ENCODE data around the gene PTPRT. TPM values are rescaled to one million over a fixed set of nuclear protein-coding genes. Genes with fewer than 3 reads are reported as not detected.
A peak's percentile ranks its signal among the peaks of the same experiment; 100 is the strongest.
"Not testable (repeated sequence)": the region's sequence is repeated elsewhere in the genome, so short reads cannot be mapped to it uniquely, and the experiment has no call there.

The PTPRT gene
- total and polyA plus RNA-seq, 5 donors, result 0.06 to 0.40 (median 0.20) TPM

- intact Hi-C loops (cut with DNase I); ATAC-seq; H3K27ac ChIP-seq (ENCODE audit: low read length); H3K4me3 ChIP-seq (ENCODE audit: low read length); H3K4me1 ChIP-seq (ENCODE audit: control insufficient read depth, insufficient read depth, low read length); H3K27me3 ChIP-seq (ENCODE audit: control insufficient read depth, insufficient read depth); H3K9me3 ChIP-seq (ENCODE audit: control insufficient read depth, low read length): not testable (repeated sequence)
- peak; percentile 21 to 70 (median 53) for DNase-seq
- 54% methylated on average over 1 of the region's 1 CpG for WGBS
These were observed 25.0 kb downstream of the PTPRT start for GRCh38 chr20:43164736-43165135.

- DNase-seq (no peak), ATAC-seq (no peak)
- WGBS, result 65% methylated on average over 6 of the region's 6 CpGs
- intact Hi-C loops (cut with DNase I), result no loop called here
- Histone ChIP-seq H3K9me3 (ENCODE audit: control insufficient read depth, low read length) (no peaks in the 10 kb centered on the region), H3K27ac (ENCODE audit: low read length) (no peak overlapping the region), H3K27me3 (ENCODE audit: control insufficient read depth, insufficient read depth) (no peaks in the 10 kb centered on the region), H3K4me1 (ENCODE audit: control insufficient read depth, insufficient read depth, low read length) (no peaks in the 10 kb centered on the region), H3K4me3 (ENCODE audit: low read length) (no peak overlapping the region)
These were observed 28.0 kb downstream of the PTPRT start for GRCh38 chr20:43161716-43162115.

DNA sequence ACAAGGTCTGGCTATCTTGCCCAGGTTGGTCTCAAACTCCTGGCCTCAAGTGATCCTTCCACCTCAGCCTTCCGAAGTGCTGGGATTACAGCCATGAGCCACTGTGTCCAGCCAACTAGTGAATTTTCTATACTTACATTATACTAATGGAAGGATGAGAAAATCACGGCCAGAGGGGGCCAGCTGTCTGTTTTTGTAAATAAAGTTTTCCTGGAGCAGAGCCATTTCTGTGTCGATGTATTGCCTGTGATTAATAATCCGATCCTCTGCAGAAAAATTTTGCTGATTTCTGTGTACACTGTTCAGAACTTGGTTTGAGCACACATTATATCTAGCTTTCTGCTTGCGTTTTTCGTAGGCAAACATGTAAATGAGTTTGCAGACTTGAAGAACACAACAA, 28.8 kb downstream of the PTPRT start:
- H3K4me1 ChIP-seq (ENCODE audit: control insufficient read depth, insufficient read depth, low read length), result no peaks in the 10 kb centered on the region
- H3K27ac ChIP-seq (ENCODE audit: low read length), result no peak overlapping the region
- DNase-seq, result no peak
- intact Hi-C loops (cut with DNase I), result no loop called here
- H3K27me3 ChIP-seq (ENCODE audit: control insufficient read depth, insufficient read depth), result no peaks in the 10 kb centered on the region
- H3K4me3 ChIP-seq (ENCODE audit: low read length), result no peak overlapping the region
- no peak for ATAC-seq
- H3K9me3 ChIP-seq (ENCODE audit: control insufficient read depth, low read length), result no peaks in the 10 kb centered on the region
- 62% methylated on average over 6 of the region's 6 CpGs for WGBS

DNA sequence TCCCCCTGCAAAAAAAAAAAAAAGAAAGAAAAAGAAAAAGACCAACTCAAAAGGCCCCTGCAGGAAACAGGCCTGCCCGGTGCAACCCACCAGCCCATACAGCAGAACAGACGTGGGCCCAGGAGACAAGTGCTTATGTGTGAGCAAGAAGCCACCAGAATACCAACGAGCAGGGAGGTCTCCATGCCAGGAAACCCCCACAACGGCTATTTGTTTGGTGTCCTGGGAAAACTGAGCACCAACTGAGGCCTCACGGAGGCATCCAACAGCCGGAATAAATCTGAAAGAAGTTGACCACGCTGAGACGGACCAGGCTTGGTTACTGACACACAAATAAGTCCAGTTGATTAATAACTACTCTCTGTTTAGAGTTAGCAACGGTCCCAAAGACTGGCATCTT, 29.7 kb downstream of the PTPRT start:
- Histone ChIP-seq H3K27ac (ENCODE audit: low read length) (no peak overlapping the region), H3K9me3 (ENCODE audit: control insufficient read depth, low read length) (no peaks in the 10 kb centered on the region), H3K27me3 (ENCODE audit: control insufficient read depth, insufficient read depth) (no peaks in the 10 kb centered on the region), H3K4me1 (ENCODE audit: control insufficient read depth, insufficient read depth, low read length) (no peaks in the 10 kb centered on the region), H3K4me3 (ENCODE audit: low read length) (no peak overlapping the region)
- DNase-seq (no peak), ATAC-seq (no peak)
- 76% methylated on average over 9 of the region's 9 CpGs for WGBS
- intact Hi-C loops (cut with DNase I), result no loop called here

DNA sequence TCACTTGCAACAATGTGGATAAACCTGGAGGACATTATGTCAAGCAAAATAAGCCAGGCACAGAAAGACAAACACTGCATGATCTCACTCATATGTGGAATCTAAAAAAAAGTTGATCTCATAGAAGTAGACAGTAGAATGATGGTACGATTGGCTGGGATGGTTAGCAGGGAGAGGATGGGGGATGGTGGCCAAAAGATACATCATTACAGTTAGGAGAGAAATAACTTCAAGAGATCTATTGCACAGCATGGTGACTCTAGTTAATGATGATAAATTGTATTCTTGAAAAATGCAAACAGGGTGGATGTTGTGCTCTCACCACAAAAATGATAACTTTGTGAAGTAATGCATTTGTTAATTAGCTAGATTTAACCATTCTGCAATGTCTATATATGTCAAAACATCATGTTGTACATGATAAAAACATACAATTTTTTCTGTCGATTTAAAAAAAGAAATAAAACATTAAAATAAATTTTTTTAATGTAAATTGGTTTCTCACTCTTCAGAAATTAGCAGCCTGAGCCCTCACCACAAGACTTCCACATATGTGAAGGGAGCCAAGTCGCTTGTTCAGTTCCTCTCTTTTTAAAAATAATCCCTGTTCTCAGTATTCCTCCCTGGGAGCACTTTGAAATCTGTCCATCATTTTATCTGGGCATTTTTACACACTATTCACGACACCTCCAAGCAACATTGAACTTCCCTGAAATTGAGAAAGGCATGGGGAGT, 34.2 kb downstream of the PTPRT start:
- H3K27me3 ChIP-seq (ENCODE audit: control insufficient read depth, insufficient read depth), result no peaks in the 10 kb centered on the region
- no peaks in the 10 kb centered on the region for H3K9me3 ChIP-seq (ENCODE audit: control insufficient read depth, low read length)
- DNase-seq (no peak), ATAC-seq (no peak)
- no peaks in the 10 kb centered on the region for H3K4me1 ChIP-seq (ENCODE audit: control insufficient read depth, insufficient read depth, low read length)
- no peak overlapping the region for H3K4me3 ChIP-seq (ENCODE audit: low read length)
- H3K27ac ChIP-seq (ENCODE audit: low read length), result no peak overlapping the region
- intact Hi-C loops (cut with DNase I), result no loop called here
- 61% methylated on average over 4 of the region's 4 CpGs for WGBS

- no peaks in the 10 kb centered on the region for H3K27me3 ChIP-seq (ENCODE audit: control insufficient read depth, insufficient read depth)
- ATAC-seq (no peak), DNase-seq (no peak)
- 62% methylated on average over 2 of the region's 2 CpGs for WGBS
- intact Hi-C loops (cut with DNase I), result no loop called here
- no peaks in the 10 kb centered on the region for H3K9me3 ChIP-seq (ENCODE audit: control insufficient read depth, low read length)
- no peak overlapping the region for H3K27ac ChIP-seq (ENCODE audit: low read length)
- H3K4me3 ChIP-seq (ENCODE audit: low read length), result no peak overlapping the region
- no peaks in the 10 kb centered on the region for H3K4me1 ChIP-seq (ENCODE audit: control insufficient read depth, insufficient read depth, low read length)
These were observed 37.8 kb downstream of the PTPRT start for GRCh38 chr20:43151901-43152300.

DNA sequence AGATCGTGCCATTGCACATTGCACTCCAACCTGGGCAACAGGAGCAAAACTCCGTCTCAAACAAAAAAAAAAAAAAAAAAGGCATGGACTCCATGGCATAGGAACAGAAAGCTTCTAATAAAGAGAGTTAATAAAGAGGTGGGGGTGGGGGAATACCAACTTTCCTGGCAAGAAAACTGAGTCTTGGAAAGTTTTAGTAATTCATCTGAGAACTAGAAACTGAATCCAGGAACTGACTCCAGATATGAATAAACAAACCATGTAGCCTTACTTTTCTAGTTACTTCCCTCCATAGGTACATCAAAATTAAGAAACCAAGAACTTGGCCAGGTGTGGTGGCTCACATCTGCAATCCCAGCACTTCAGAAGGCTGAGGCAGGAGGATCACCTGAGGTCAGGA, 38.5 kb downstream of the PTPRT start:
- H3K4me3 ChIP-seq (ENCODE audit: low read length), result no peak overlapping the region
- DNase-seq (no peak), ATAC-seq (no peak)
- H3K4me1 ChIP-seq (ENCODE audit: control insufficient read depth, insufficient read depth, low read length), result no peaks in the 10 kb centered on the region
- intact Hi-C loops (cut with DNase I), result no loop called here
- no peaks in the 10 kb centered on the region for H3K9me3 ChIP-seq (ENCODE audit: control insufficient read depth, low read length)
- WGBS, result 80% methylated on average over 2 of the region's 2 CpGs
- no peaks in the 10 kb centered on the region for H3K27me3 ChIP-seq (ENCODE audit: control insufficient read depth, insufficient read depth)
- H3K27ac ChIP-seq (ENCODE audit: low read length), result no peak overlapping the region

- intact Hi-C loops (cut with DNase I), result no loop called here
- no peak overlapping the region for H3K27ac ChIP-seq (ENCODE audit: low read length)
- DNase-seq (no peak), ATAC-seq (no peak)
- no peaks in the 10 kb centered on the region for H3K9me3 ChIP-seq (ENCODE audit: control insufficient read depth, low read length)
- 46% methylated on average over 2 of the region's 2 CpGs for WGBS
- no peaks in the 10 kb centered on the region for H3K4me1 ChIP-seq (ENCODE audit: control insufficient read depth, insufficient read depth, low read length)
- no peak overlapping the region for H3K4me3 ChIP-seq (ENCODE audit: low read length)
- H3K27me3 ChIP-seq (ENCODE audit: control insufficient read depth, insufficient read depth), result no peaks in the 10 kb centered on the region
These were observed 49.0 kb downstream of the PTPRT start for GRCh38 chr20:43140726-43141125.

- intact Hi-C loops (cut with DNase I), result no loop called here
- Histone ChIP-seq H3K9me3 (ENCODE audit: control insufficient read depth, low read length) (no peaks in the 10 kb centered on the region), H3K27ac (ENCODE audit: low read length) (no peak overlapping the region), H3K4me1 (ENCODE audit: control insufficient read depth, insufficient read depth, low read length) (no peaks in the 10 kb centered on the region), H3K27me3 (ENCODE audit: control insufficient read depth, insufficient read depth) (no peaks in the 10 kb centered on the region), H3K4me3 (ENCODE audit: low read length) (no peak overlapping the region)
- ATAC-seq, result peak; percentile 43 to 55
- peak; percentile 44 to 76 (median 67) for DNase-seq
- WGBS, result 71% methylated on average over 17 of the region's 17 CpGs
These were observed 51.5 kb downstream of the PTPRT start for GRCh38 chr20:43138061-43138770.

GRCh38 chr20:43137160-43137559, 52.5 kb downstream of the PTPRT start:
- H3K27ac ChIP-seq (ENCODE audit: low read length), result no peak overlapping the region
- WGBS, result 76% methylated on average over 1 of the region's 1 CpG
- H3K9me3 ChIP-seq (ENCODE audit: control insufficient read depth, low read length), result no peaks in the 10 kb centered on the region
- H3K4me3 ChIP-seq (ENCODE audit: low read length), result no peak overlapping the region
- H3K27me3 ChIP-seq (ENCODE audit: control insufficient read depth, insufficient read depth), result no peaks in the 10 kb centered on the region
- DNase-seq (no peak), ATAC-seq (no peak)
- intact Hi-C loops (cut with DNase I), result no loop called here
- no peaks in the 10 kb centered on the region for H3K4me1 ChIP-seq (ENCODE audit: control insufficient read depth, insufficient read depth, low read length)

DNA sequence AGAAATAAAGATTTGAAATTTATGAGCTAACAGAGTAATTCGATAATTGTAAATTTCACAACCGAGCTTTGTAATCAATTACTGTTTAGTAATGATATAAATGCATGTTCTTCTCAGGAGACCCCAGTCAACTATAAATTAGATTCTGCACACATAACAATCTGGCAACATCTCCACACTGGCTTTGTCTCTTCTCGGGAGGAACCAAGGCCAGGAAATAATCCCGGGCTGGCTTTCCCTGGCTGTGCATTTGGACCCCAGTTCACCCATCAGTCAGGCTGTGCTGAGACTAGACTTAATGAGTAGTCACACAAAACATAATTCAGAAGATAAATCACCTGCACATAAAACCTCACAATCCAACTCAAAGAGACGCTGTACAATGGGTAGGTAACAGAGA, 65.5 kb downstream of the PTPRT start:
- DNase-seq, result no peak
- Histone ChIP-seq H3K9me3 (ENCODE audit: control insufficient read depth, low read length) (no peaks in the 10 kb centered on the region), H3K27me3 (ENCODE audit: control insufficient read depth, insufficient read depth) (no peaks in the 10 kb centered on the region), H3K4me1 (ENCODE audit: control insufficient read depth, insufficient read depth, low read length) (no peaks in the 10 kb centered on the region), H3K27ac (ENCODE audit: low read length) (no peak overlapping the region), H3K4me3 (ENCODE audit: low read length) (no peak overlapping the region)
- ATAC-seq, result no peak
- 76% methylated on average over 5 of the region's 5 CpGs for WGBS
- intact Hi-C loops (cut with DNase I), result no loop called here
